HCT116 (cell line): ENCODE measurements around the gene BRIP1. TPM values are rescaled to one million over a fixed set of nuclear protein-coding genes. Genes with fewer than 3 reads are reported as not detected.

Experiments
- ATAC-seq: fragments of 200-7000 bp; cut with Tn5 transposase; 2 replicates; pipeline ENCODE4 v1.9.1; 2020; ENCODE audit warnings: mild to moderate bottlenecking, moderate library complexity
- BruUV-seq: library from RNA; stranded (reverse); fragments of 400-500 nt; replicated peaks from 2 replicates; lab custom pipeline; 2021; lab: Mats Ljungman, UMichigan
- CTCF ChIA-PET: fragments of 300-600 bp; sonication (Branson Sonifier 250); formaldehyde crosslinking; loops from one replicate; lab custom pipeline; 2021; ENCODE audit warnings: antibody characterized with exemption; lab: Charles Lee
- POLR2A ChIA-PET: fragments of 300-600, 350-600 bp; sonication (Branson Sonifier 250); formaldehyde crosslinking; loops from one replicate; lab custom pipeline; 2021; ENCODE audit warnings: antibody characterized with exemption; lab: Charles Lee
- RAD21 ChIA-PET, 2 experiments: fragments of 300-600 bp; sonication (Branson Sonifier 250); formaldehyde crosslinking; loops; one replicate each; lab custom pipeline; 2023; ENCODE audit warnings: low total read pairs in 2 of 2; ENCODE audit not compliant: uncharacterized antibody in 2 of 2, unreplicated experiment in 2 of 2, low non-redundant PET in 1 of 2; lab: Charles Lee
- DNase-seq: peaks from one replicate; pipeline ENCODE4 v3.0.0-alpha.2; 2010; ENCODE audit warnings: low read depth, low spot score
- H2AFZ ChIP-seq: fragments of 200-600 bp; shearing (Covaris generic), sonication (generic); 2 replicates; pipeline ENCODE4 v1.6.1; 2017; ENCODE audit warnings: low read depth, mixed run types, mixed read lengths, antibody characterized with exemption, low read length; ENCODE audit not compliant: poor library complexity, severe bottlenecking
- H3K27ac ChIP-seq: 2 replicates; pipeline ENCODE4 v1.5.1; 2012; ENCODE audit warnings: low read depth, low read length
- H3K27me3 ChIP-seq: fragments of 200-600 bp; sonication (generic); 2 replicates; pipeline ENCODE4 v1.6.1; 2016; ENCODE audit warnings: mixed run types, low read length, mixed read lengths; ENCODE audit not compliant: insufficient read depth
- H3K36me3 ChIP-seq, 2 experiments: fragments of 200-500 bp in 1 of 2; fragments of 200-600 bp in 1 of 2; sonication (Bioruptor generic) in 1 of 2; sonication (generic) in 1 of 2; 2 replicates each; pipeline versions ENCODE4 v1.5.1 to v1.6.1; 2014 to 2016; ENCODE audit warnings: low read length in 2 of 2, inconsistent platforms in 1 of 2, mixed read lengths in 1 of 2, mixed run types in 1 of 2; ENCODE audit not compliant: insufficient read depth in 2 of 2, control insufficient read depth in 1 of 2
- H3K4me1 ChIP-seq, 2 experiments: fragments of 200-600 bp in 1 of 2; sonication (generic) in 1 of 2; 2 replicates each; pipeline versions ENCODE4 v1.5.1 to v1.6.1; 2012 to 2017; ENCODE audit warnings: low read length in 2 of 2, inconsistent platforms in 1 of 2, mild to moderate bottlenecking in 1 of 2, mixed read lengths in 1 of 2, mixed run types in 1 of 2, moderate library complexity in 1 of 2; ENCODE audit not compliant: insufficient read depth in 2 of 2, control insufficient read depth in 1 of 2
- H3K4me2 ChIP-seq: fragments of 200-600 bp; sonication (generic); 2 replicates; pipeline ENCODE4 v1.6.1; 2017; ENCODE audit warnings: mixed run types, low read length, mixed read lengths
- H3K4me3 ChIP-seq, 2 experiments: fragments of 200-600 bp in 1 of 2; sonication (generic) in 1 of 2; replicated peaks in 1 of 2; 2 replicates each; pipeline ENCODE4 v1.5.1; 2011 to 2016; ENCODE audit warnings: low read length in 2 of 2, control low read depth in 1 of 2, low read depth in 1 of 2, mild to moderate bottlenecking in 1 of 2, mixed read lengths in 1 of 2, mixed run types in 1 of 2
- H3K79me2 ChIP-seq: fragments of 200-600 bp; sonication (generic); 2 replicates; pipeline ENCODE4 v1.6.1; 2017; ENCODE audit warnings: mild to moderate bottlenecking, mixed run types, low read length, moderate library complexity, mixed read lengths; ENCODE audit not compliant: insufficient read depth
- H3K9ac ChIP-seq: fragments of 200-600 bp; sonication (generic); 2 replicates; pipeline ENCODE4 v1.6.1; 2016; ENCODE audit warnings: low read length, mixed read lengths
- H3K9me2 ChIP-seq: fragments of 200-600 bp; sonication (generic), shearing (Covaris generic); 2 replicates; pipeline ENCODE4 v1.6.1; 2017; ENCODE audit warnings: mixed run types, mild to moderate bottlenecking, moderate library complexity; ENCODE audit not compliant: insufficient read depth
- H3K9me3 ChIP-seq, 2 experiments: fragments of 200-500 bp in 1 of 2; fragments of 200-600 bp in 1 of 2; sonication (Bioruptor generic) in 1 of 2; sonication (generic) in 1 of 2; 2 replicates each; pipeline ENCODE4 v1.6.1; 2014 to 2017; ENCODE audit warnings: low read length in 2 of 2, mixed read lengths in 2 of 2, inconsistent platforms in 1 of 2, low read depth in 1 of 2, mild to moderate bottlenecking in 1 of 2, mixed run types in 1 of 2, moderate library complexity in 1 of 2; ENCODE audit not compliant: control insufficient read depth in 1 of 2, insufficient read depth in 1 of 2
- H4K20me1 ChIP-seq: fragments of 200-600 bp; sonication (generic), shearing (Covaris generic); 2 replicates; pipeline ENCODE4 v1.6.1; 2017; ENCODE audit warnings: mixed run types, mild to moderate bottlenecking, moderate library complexity; ENCODE audit not compliant: insufficient read depth
- CBX3 ChIP-seq: IDR thresholded peaks from 2 replicates; pipeline ENCODE4 v1.6.1; 2012; ENCODE audit warnings: low read depth
- CEBPB ChIP-seq: IDR thresholded peaks from 2 replicates; pipeline ENCODE4 v1.6.1; 2012; ENCODE audit warnings: low read depth
- FOSL1 ChIP-seq: IDR thresholded peaks from 2 replicates; pipeline ENCODE4 v1.6.1; 2012; ENCODE audit warnings: low read depth
- MAX ChIP-seq: IDR thresholded peaks from 2 replicates; pipeline ENCODE4 v1.6.1; 2012
- POLR2A ChIP-seq: IDR thresholded peaks from 2 replicates; pipeline ENCODE4 v1.7.0; 2011; ENCODE audit warnings: borderline replicate concordance; ENCODE audit not compliant: insufficient read depth, insufficient read length; ENCODE audit errors: extremely low read depth
- POLR2AphosphoS5 ChIP-seq: IDR thresholded peaks from 2 replicates; pipeline ENCODE4 v1.6.1; 2011; ENCODE audit warnings: mild to moderate bottlenecking, low read depth, low read length, moderate library complexity
- SIN3A ChIP-seq: IDR thresholded peaks from 2 replicates; pipeline ENCODE4 v1.6.1; 2012; ENCODE audit warnings: low read depth
- SRF ChIP-seq: IDR thresholded peaks from 2 replicates; pipeline ENCODE4 v1.6.1; 2012; ENCODE audit warnings: low read depth
- YY1 ChIP-seq: IDR thresholded peaks from 2 replicates; pipeline ENCODE4 v1.6.1; 2011; ENCODE audit warnings: low read length, low read depth, moderate library complexity, mild to moderate bottlenecking; ENCODE audit not compliant: insufficient replicate concordance; ENCODE audit errors: extremely low read depth
- ZFX ChIP-seq: fragments of 450-650 bp; IDR thresholded peaks from 2 replicates; pipeline ENCODE4 v1.6.1; 2017
- ZNF274 ChIP-seq: fragments of 200-500 bp; sonication (Bioruptor generic); IDR thresholded peaks from 2 replicates; pipeline ENCODE4 v1.6.1; 2014; ENCODE audit warnings: mild to moderate bottlenecking, low read depth, low read length, inconsistent platforms
- intact Hi-C: fragments of 100-400 bp; cut with micrococcal nuclease; formaldehyde crosslinking; loops from 2 replicates; pipeline ENCODE4 v1.10.0; 2022
- total RNA-seq: library from RNA; stranded (reverse); gene quantifications from one replicate; pipeline ENCODE4 v1.2.1, GENCODE V29; 2021; ENCODE audit not compliant: unreplicated experiment
- TF ChIP-seq, protein P1 (sequence below): IDR thresholded peaks from 2 replicates; pipeline ENCODE4 v1.6.1; 2011; ENCODE audit warnings: mild to moderate bottlenecking, low read length, moderate library complexity; ENCODE audit not compliant: insufficient replicate concordance; ENCODE audit errors: extremely low read depth
- TF ChIP-seq, protein P2 (sequence below): IDR thresholded peaks from 2 replicates; pipeline ENCODE4 v1.6.1; 2012

The BRIP1 gene
- total RNA-seq, 1 experiment from 2014 or later: 22.2 TPM

DNA sequence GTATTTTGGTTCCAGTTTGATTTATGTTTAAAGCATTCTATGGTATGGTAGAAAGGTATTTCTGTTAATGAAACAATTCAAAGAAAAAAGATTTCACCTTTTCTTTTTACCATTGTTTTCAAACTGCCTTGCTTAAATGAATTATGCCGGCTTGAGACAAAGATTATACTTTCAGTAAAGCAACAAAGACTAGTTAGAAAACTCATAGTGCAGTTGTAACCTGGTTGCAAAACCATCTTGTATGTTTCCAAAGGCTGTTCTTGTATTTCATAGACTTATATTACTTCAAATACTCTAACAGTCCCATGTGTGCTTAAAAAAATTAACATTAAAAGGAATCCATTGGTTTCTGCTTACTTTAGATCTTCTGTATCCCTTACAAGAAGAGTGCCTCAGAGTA, 153.8 kb downstream of the BRIP1 start:
- no peaks in the 10 kb centered on the region for H3K27me3 ChIP-seq
- peaks cover 0 to 12% of the 10 kb centered on the region in 2 experiments; a peak in 1 of 4 replicates for H3K36me3 ChIP-seq
- no peaks in the 10 kb centered on the region for H3K79me2 ChIP-seq
- BruUV-seq: no TSS peak
- no peak overlapping the region for H3K4me2 ChIP-seq
- ChIA-PET POLR2A (no interaction called here), RAD21 (no interaction called here), CTCF (no interaction called here)
- H3K9me2 ChIP-seq: no peaks in the 10 kb centered on the region
- ATAC-seq (no peak), DNase-seq (no peak)
- H3K4me3 ChIP-seq: no peak overlapping the region
- no peak overlapping the region for H3K27ac ChIP-seq
- H3K9me3 ChIP-seq: 0 out of 4 replicates have a peak, but pooled peaks cover 0 to 3% of the 10 kb centered on the region in 2 experiments
- intact Hi-C loops: no loop called here
- no peak overlapping the region for H3K9ac ChIP-seq
- no peak overlapping the region for H2AFZ ChIP-seq
- no peaks in the 10 kb centered on the region for H4K20me1 ChIP-seq
- H3K4me1 ChIP-seq: no peaks in the 10 kb centered on the region
- TF ChIP-seq CEBPB (no peak), MAX (no peak), CBX3 (no peak), YY1 (no peak), FOSL1 (no peak), SIN3A (no peak), ZFX (no peak), POLR2A (no peak), POLR2AphosphoS5 (no peak), ZNF274 (no peak), SRF (no peak)
- TF ChIP-seq, protein P1, sequence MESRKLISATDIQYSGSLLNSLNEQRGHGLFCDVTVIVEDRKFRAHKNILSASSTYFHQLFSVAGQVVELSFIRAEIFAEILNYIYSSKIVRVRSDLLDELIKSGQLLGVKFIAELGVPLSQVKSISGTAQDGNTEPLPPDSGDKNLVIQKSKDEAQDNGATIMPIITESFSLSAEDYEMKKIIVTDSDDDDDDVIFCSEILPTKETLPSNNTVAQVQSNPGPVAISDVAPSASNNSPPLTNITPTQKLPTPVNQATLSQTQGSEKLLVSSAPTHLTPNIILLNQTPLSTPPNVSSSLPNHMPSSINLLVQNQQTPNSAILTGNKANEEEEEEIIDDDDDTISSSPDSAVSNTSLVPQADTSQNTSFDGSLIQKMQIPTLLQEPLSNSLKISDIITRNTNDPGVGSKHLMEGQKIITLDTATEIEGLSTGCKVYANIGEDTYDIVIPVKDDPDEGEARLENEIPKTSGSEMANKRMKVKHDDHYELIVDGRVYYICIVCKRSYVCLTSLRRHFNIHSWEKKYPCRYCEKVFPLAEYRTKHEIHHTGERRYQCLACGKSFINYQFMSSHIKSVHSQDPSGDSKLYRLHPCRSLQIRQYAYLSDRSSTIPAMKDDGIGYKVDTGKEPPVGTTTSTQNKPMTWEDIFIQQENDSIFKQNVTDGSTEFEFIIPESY: no peak
- TF ChIP-seq, protein P2, sequence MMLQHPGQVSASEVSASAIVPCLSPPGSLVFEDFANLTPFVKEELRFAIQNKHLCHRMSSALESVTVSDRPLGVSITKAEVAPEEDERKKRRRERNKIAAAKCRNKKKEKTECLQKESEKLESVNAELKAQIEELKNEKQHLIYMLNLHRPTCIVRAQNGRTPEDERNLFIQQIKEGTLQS: no peak
